Motor neuron (in vitro differentiated cells): Measurements from ENCODE around the gene ITPR1. TPM values are rescaled to one million over a fixed set of nuclear protein-coding genes. Genes with fewer than 3 reads are reported as not detected.

Experiments
- ATAC-seq, 8 experiments: fragments of 200-7000 bp; cut with Tn5 transposase; replicated peaks in 6 of 8; 2 replicates each; pipeline ENCODE4 v1.8.0; 2021; ENCODE audit warnings: mild to moderate bottlenecking in 8 of 8, moderate library complexity in 8 of 8
- H3K27ac ChIP-seq, 2 donors: fragments of 250-450 bp; sonication (Bioruptor Pico); 2 replicates each; pipeline ENCODE4 v1.9.0; 2021; ENCODE audit warnings: antibody characterized with exemption in 2 of 2, mild to moderate bottlenecking in 2 of 2, moderate library complexity in 1 of 2
- H3K4me1 ChIP-seq, 2 donors: fragments of 250-450 bp; sonication (Bioruptor Pico); replicated peaks in 1 of 2; 2 replicates each; pipeline ENCODE4 v1.6.1; 2021; ENCODE audit warnings: antibody characterized with exemption in 2 of 2, mild to moderate bottlenecking in 2 of 2, moderate library complexity in 1 of 2
- H3K4me3 ChIP-seq, 5 donors: fragments of 250-450 bp; sonication (Bioruptor Pico); 2 replicates each; pipeline ENCODE4 v1.9.0; 2021; ENCODE audit warnings: antibody characterized with exemption in 5 of 5, mild to moderate bottlenecking in 5 of 5, moderate library complexity in 4 of 5
- WGBS, 10 experiments: fragments of 450-650 bp; shearing (Covaris generic); methylation state at CpG; one replicate each; pipeline ENCODE4 v1.0.0; 2022; 5-methylcytosine and 5-hydroxymethylcytosine counted together
- in situ Hi-C, 9 experiments: fragments of 400-800 bp; cut with MboI; loops; one replicate each; pipeline ENCODE4 v1.15.0; 2021; ENCODE audit warnings: low sequenced_read_pairs in 9 of 9, low pct_unique_long_range_greater_than_20kb in 2 of 9; ENCODE audit not compliant: unreplicated experiment in 9 of 9
- total RNA-seq, 8 experiments: library from RNA; unstranded; fragments of 300-600 nt; gene quantifications; 2 replicates each; pipeline versions ENCODE4 v1.2.3 to v1.2.4, GENCODE V29; 2022

ITPR1 gene
- total RNA-seq, 8 experiments from 2014 or later = 2.2 to 167 (median 12.2) TPM

- WGBS, 10 experiments = 73 to 100% (median 92%) methylated on average over 1 to 6 of the region's 6 CpGs
- no peak overlapping the region for H3K27ac ChIP-seq
- in situ Hi-C loops = no loop called here
- no peak for ATAC-seq
- H3K4me1 ChIP-seq = peaks cover 16 to 21% of the 10 kb centered on the region in 2 donors
- H3K4me3 ChIP-seq = no peak overlapping the region
Measured at GRCh38 chr3:4505688-4506558, 12.8 kb downstream of the ITPR1 start.

GRCh38 chr3:4506559-4507023, 13.4 kb downstream of the ITPR1 start:
- 40 to 100% (median 86%) methylated on average over 1 to 2 of the region's 2 CpGs; no CpG with 5 or more reads in 1 of the 10 experiments for WGBS, 10 experiments
- in situ Hi-C loops = no loop called here
- H3K4me1 ChIP-seq = peaks cover 16 to 21% of the 10 kb centered on the region in 2 donors
- no peak overlapping the region for H3K4me3 ChIP-seq
- no peak for ATAC-seq
- no peak overlapping the region for H3K27ac ChIP-seq

- no peak overlapping the region for H3K4me3 ChIP-seq
- peaks cover 16 to 21% of the 10 kb centered on the region in 2 donors for H3K4me1 ChIP-seq
- ATAC-seq = peak in 4 of 8 experiments; percentile 22 to 56 (median 34)
- 33 to 88% (median 79%) methylated on average over 2 to 5 of the region's 5 CpGs for WGBS, 10 experiments
- H3K27ac ChIP-seq = no peak overlapping the region
- in situ Hi-C loops = no loop called here
Measured at GRCh38 chr3:4507024-4507596, 14.0 kb downstream of the ITPR1 start.

- 14 to 77% (median 52%) methylated on average over 1 to 8 of the region's 8 CpGs; no CpG with 5 or more reads in 1 of the 10 experiments for whole genome bisulfite sequencing, 10 experiments
- ATAC-seq = no peak
- H3K4me1 ChIP-seq = peaks cover 16 to 21% of the 10 kb centered on the region in 2 donors
- H3K27ac ChIP-seq = no peak overlapping the region
- H3K4me3 ChIP-seq = no peak overlapping the region
- in situ Hi-C loops = no loop called here
Measured at GRCh38 chr3:4508048-4508981, 15.2 kb downstream of the ITPR1 start.

- peaks cover 16 to 21% of the 10 kb centered on the region in 2 donors for H3K4me1 ChIP-seq
- in situ Hi-C loops = no loop called here
- no peak overlapping the region for H3K27ac ChIP-seq
- no peak overlapping the region for H3K4me3 ChIP-seq
- no peak for ATAC-seq
Measured at GRCh38 chr3:4509043-4509442, 15.9 kb downstream of the ITPR1 start.

GRCh38 chr3:4509983-4510755, 17.0 kb downstream of the ITPR1 start:
- no peak for ATAC-seq
- H3K27ac ChIP-seq = no peak overlapping the region
- peaks cover 19 to 21% of the 10 kb centered on the region in 2 donors for H3K4me1 ChIP-seq
- in situ Hi-C loops = no loop called here
- no peak overlapping the region for H3K4me3 ChIP-seq
- 56 to 100% (median 84%) methylated on average over 2 to 5 of the region's 5 CpGs for WGBS, 10 experiments

GRCh38 chr3:4511491-4512262, 18.5 kb downstream of the ITPR1 start:
- ATAC-seq = no peak
- no peak overlapping the region for H3K4me3 ChIP-seq
- WGBS, 10 experiments = 40 to 100% (median 74%) methylated on average over 1 to 7 of the region's 7 CpGs; no CpG with 5 or more reads in 1 of the 10 experiments
- peaks cover 21 to 32% of the 10 kb centered on the region in 2 donors for H3K4me1 ChIP-seq
- in situ Hi-C loops = no loop called here
- no peak overlapping the region for H3K27ac ChIP-seq

GRCh38 chr3:4512895-4513616, 19.9 kb downstream of the ITPR1 start:
- 43 to 95% (median 79%) methylated on average over 1 to 10 of the region's 15 CpGs; no CpG with 5 or more reads in 3 of the 10 experiments for WGBS, 10 experiments
- no peak for ATAC-seq
- H3K4me1 ChIP-seq = peaks cover 12 to 33% of the 10 kb centered on the region in 2 donors
- no peak overlapping the region for H3K27ac ChIP-seq
- no peak overlapping the region for H3K4me3 ChIP-seq
- in situ Hi-C loops = no loop called here

GRCh38 chr3:4514321-4514720, 21.2 kb downstream of the ITPR1 start:
- ATAC-seq = no peak
- peaks cover 3 to 28% of the 10 kb centered on the region in 2 donors for H3K4me1 ChIP-seq
- H3K27ac ChIP-seq = no peak overlapping the region
- in situ Hi-C loops = no loop called here
- WGBS, 10 experiments = 47 to 100% (median 80%) methylated on average over 2 to 5 of the region's 5 CpGs; no CpG with 5 or more reads in 1 of the 10 experiments
- no peak overlapping the region for H3K4me3 ChIP-seq

- peak in 1 of 8 experiments; percentile 32 for ATAC-seq
- 38 to 100% (median 82%) methylated on average over 1 of the region's 1 CpG; no CpG with 5 or more reads in 2 of the 10 experiments for WGBS, 10 experiments
- Histone ChIP-seq H3K27ac (no peak overlapping the region), H3K4me1 (peaks cover 3 to 28% of the 10 kb centered on the region in 2 donors), H3K4me3 (no peak overlapping the region)
- in situ Hi-C loops = no loop called here
Measured at GRCh38 chr3:4514916-4515315, 21.8 kb downstream of the ITPR1 start.

GRCh38 chr3:4515916-4516579, 22.9 kb downstream of the ITPR1 start:
- peak in 1 of 8 experiments; percentile 51 for ATAC-seq
- Histone ChIP-seq H3K27ac (no peak overlapping the region), H3K4me1 (peaks cover 3 to 28% of the 10 kb centered on the region in 2 donors), H3K4me3 (no peak overlapping the region)
- WGBS, 10 experiments = 67 to 90% (median 83%) methylated on average over 2 to 7 of the region's 7 CpGs
- in situ Hi-C loops = no loop called here
